ENCODE data around the gene NAA60. TPM values are rescaled to one million over a fixed set of nuclear protein-coding genes. Genes with fewer than 3 reads are reported as not detected.

Gene NAA60
- total and polyA plus RNA-seq, 2 of the 13 experiments (the other 11 are each of a cell fraction or from before 2014, with no cell fraction given) = 14.7 to 32.0 TPM

- peak; percentile 96 for TF ChIP-seq ZNF670 (CRISPR knock-in tag; IDR thresholded peaks at IDR 0.05; ENCODE audit: borderline replicate concordance)
- no peak for TF ChIP-seq ZNF354B (CRISPR knock-in tag; IDR thresholded peaks at IDR 0.05)
- no peak for TF ChIP-seq ZNF10 (CRISPR knock-in tag; IDR thresholded peaks at IDR 0.05; ENCODE audit: borderline replicate concordance, low read depth)
- no peak for TF ChIP-seq IRF1 (CRISPR knock-in tag; IDR thresholded peaks at IDR 0.05; ENCODE audit: low read depth)
- TF ChIP-seq ZNF225 (CRISPR knock-in tag; IDR thresholded peaks at IDR 0.05) = 0 out of 2 replicates have a peak, but pooled peaks have one; percentile 22
- TF ChIP-seq ZBTB4 (CRISPR knock-in tag; IDR thresholded peaks at IDR 0.05; ENCODE audit: borderline replicate concordance) = peak; percentile 79
- TF ChIP-seq ZNF576 (CRISPR knock-in tag; IDR thresholded peaks at IDR 0.05) = no peak
- no peak; the same call in 1 of the 2 replicates for TF ChIP-seq FOXM1 (CRISPR knock-in tag; IDR thresholded peaks at IDR 0.05)
- no peak for TF ChIP-seq NR2F2 (IDR thresholded peaks at IDR 0.05; ENCODE audit: borderline replicate concordance, low read depth)
- TF ChIP-seq ZNF367 (CRISPR knock-in tag; IDR thresholded peaks at IDR 0.05; ENCODE audit: borderline replicate concordance) = no peak
- TF ChIP-seq MIXL1 (CRISPR knock-in tag; IDR thresholded peaks at IDR 0.05) = peak; percentile 54; the same call in 1 of the 2 replicates
- no peak for TF ChIP-seq SMARCC2 (IDR thresholded peaks at IDR 0.05)
- no peak for TF ChIP-seq PCBP2 (optimal IDR thresholded peaks at IDR 0.05; ENCODE audit: low read depth, low read length, poor library complexity, severe bottlenecking)
- TF ChIP-seq CHCHD3 (CRISPR knock-in tag; IDR thresholded peaks at IDR 0.05) = 0 out of 2 replicates have a peak, but pooled peaks have one; percentile 76
- TF ChIP-seq ZNF124 (CRISPR knock-in tag; IDR thresholded peaks at IDR 0.05) = peak; percentile 60; the same call in 1 of the 2 replicates
- peak; percentile 74 for TF ChIP-seq ZNF619 (CRISPR knock-in tag; IDR thresholded peaks at IDR 0.05)
- TF ChIP-seq ZNF501 (CRISPR knock-in tag; IDR thresholded peaks at IDR 0.05) = peak; percentile 83; the same call in 1 of the 2 replicates
- TF ChIP-seq ZKSCAN5 (CRISPR knock-in tag; IDR thresholded peaks at IDR 0.05) = no peak
- no peak for TF ChIP-seq NR3C1 (CRISPR knock-in tag; IDR thresholded peaks at IDR 0.05)
- TF ChIP-seq ZFAT (CRISPR knock-in tag; conservative IDR thresholded peaks at IDR 0.05) = no peak
- TF ChIP-seq SIX1 (CRISPR knock-in tag; IDR thresholded peaks at IDR 0.05; ENCODE audit: borderline replicate concordance) = no peak; the same call in 1 of the 2 replicates
- TF ChIP-seq NKX3-1 (CRISPR knock-in tag; IDR thresholded peaks at IDR 0.05) = no peak
- TF ChIP-seq HDAC6 (IDR thresholded peaks at IDR 0.05; ENCODE audit: low read depth, low read length) = no peak
- no peak for TF ChIP-seq RFXANK (CRISPR knock-in tag; IDR thresholded peaks at IDR 0.05)
- TF ChIP-seq ATM (IDR thresholded peaks at IDR 0.05; ENCODE audit: borderline replicate concordance) = no peak
These were observed 42.4 kb upstream of the NAA60 start, which contains the start of the genes ZNF174 and ZSCAN32 (continued) for GRCh38 chr16:3400779-3401688.
